CD4-positive, alpha-beta T cell (primary cell): Measurements from ENCODE around the gene ZNF385C. TPM values are rescaled to one million over a fixed set of nuclear protein-coding genes. Genes with fewer than 3 reads are reported as not detected.

Experiments
- ATAC-seq: fragments of 200-7000 bp; cut with Tn5 transposase; one replicate; pipeline ENCODE4 v1.10.0; 2022; ENCODE audit warnings: mild to moderate bottlenecking; ENCODE audit not compliant: poor library complexity
- CTCF ChIA-PET: fragments of 350-600 bp; sonication (Branson Sonifier 250); formaldehyde crosslinking; loops from one replicate; lab custom pipeline; 2021; ENCODE audit warnings: antibody characterized with exemption, inconsistent platforms; lab: Charles Lee
- POLR2A ChIA-PET: fragments of 350-600 bp; sonication (Branson Sonifier 250); formaldehyde crosslinking; loops from one replicate; lab custom pipeline; 2021; ENCODE audit warnings: antibody characterized with exemption, inconsistent platforms; lab: Charles Lee
- DNase-seq, 14 experiments: peaks; one replicate each; pipeline ENCODE4 v3.0.0-alpha.2; 2013 to 2020; ENCODE audit warnings: mixed read lengths in 2 of 14
- H3K27ac ChIP-seq, 2 donors: one replicate each; pipeline versions ENCODE4 v1.5.1 to v1.7.0; 2013; ENCODE audit warnings: low read length in 2 of 2, low read depth in 1 of 2, mild to moderate bottlenecking in 1 of 2
- H3K27me3 ChIP-seq, 2 experiments: 1 replicate in 1 of 2; 2 replicates in 1 of 2; pipeline versions ENCODE4 v1.6.1 to v1.7.0; 2013; ENCODE audit warnings: low read length in 2 of 2, control low read depth in 1 of 2, mild to moderate bottlenecking in 1 of 2, moderate library complexity in 1 of 2; ENCODE audit not compliant: insufficient read depth in 2 of 2, control insufficient read depth in 1 of 2
- H3K36me3 ChIP-seq: one replicate; pipeline ENCODE4 v1.6.1; 2013; ENCODE audit warnings: low read length, control low read depth; ENCODE audit not compliant: insufficient read depth
- H3K4me1 ChIP-seq: one replicate; pipeline ENCODE4 v1.6.1; 2013; ENCODE audit warnings: low read length, control low read depth; ENCODE audit not compliant: insufficient read depth
- H3K4me3 ChIP-seq: one replicate; pipeline ENCODE4 v1.5.1; 2013; ENCODE audit warnings: mild to moderate bottlenecking, low read length, moderate library complexity
- H3K9me3 ChIP-seq, 2 experiments: 1 replicate in 1 of 2; 2 replicates in 1 of 2; pipeline versions ENCODE4 v1.6.1 to v1.7.0; 2013; ENCODE audit warnings: low read length in 2 of 2, mild to moderate bottlenecking in 2 of 2, control low read depth in 1 of 2, moderate library complexity in 1 of 2; ENCODE audit not compliant: control insufficient read depth in 1 of 2, insufficient read depth in 1 of 2
- H3K27ac Mint-ChIP-seq: one replicate; pipeline ENCODE4 v1.8.0; 2020; ENCODE audit warnings: mixed read lengths
- H3K27me3 Mint-ChIP-seq: one replicate; pipeline ENCODE4 v1.8.0; 2021; ENCODE audit warnings: mixed read lengths
- H3K36me3 Mint-ChIP-seq: one replicate; pipeline ENCODE4 v1.8.0; 2021; ENCODE audit warnings: low read depth, mixed read lengths
- H3K4me1 Mint-ChIP-seq: one replicate; pipeline ENCODE4 v1.8.0; 2021; ENCODE audit warnings: low read depth, mixed read lengths
- H3K4me3 Mint-ChIP-seq: one replicate; pipeline ENCODE4 v1.8.0; 2020; ENCODE audit warnings: mild to moderate bottlenecking, mixed read lengths
- H3K9me3 Mint-ChIP-seq: one replicate; pipeline ENCODE4 v1.8.0; 2020; ENCODE audit warnings: mixed read lengths
- CTCF ChIP-seq: fragments of 200-600 bp; IDR thresholded peaks from one replicate; pipeline ENCODE4 v1.8.0; 2022; ENCODE audit warnings: antibody characterized with exemption, mild to moderate bottlenecking
- intact Hi-C, 2 experiments: fragments of 100-400 bp; cut with DNase I in 1 of 2; cut with micrococcal nuclease in 1 of 2; formaldehyde crosslinking; loops; one replicate each; pipeline versions ENCODE4 v1.15.1 to v1.9.0; 2023 to 2025; cut with DNase I, micrococcal nuclease
- total RNA-seq, 174 experiments: library from RNA in 2 of 174; stranded (reverse) in 2 of 174; gene quantifications; one replicate each; pipeline ENCODE4 v1.2.3 and lab custom pipeline; 2021 to 2026

Gene ZNF385C
- total RNA-seq, 2 experiments from 2014 or later = 0.20 TPM; not detected in 1

DNA sequence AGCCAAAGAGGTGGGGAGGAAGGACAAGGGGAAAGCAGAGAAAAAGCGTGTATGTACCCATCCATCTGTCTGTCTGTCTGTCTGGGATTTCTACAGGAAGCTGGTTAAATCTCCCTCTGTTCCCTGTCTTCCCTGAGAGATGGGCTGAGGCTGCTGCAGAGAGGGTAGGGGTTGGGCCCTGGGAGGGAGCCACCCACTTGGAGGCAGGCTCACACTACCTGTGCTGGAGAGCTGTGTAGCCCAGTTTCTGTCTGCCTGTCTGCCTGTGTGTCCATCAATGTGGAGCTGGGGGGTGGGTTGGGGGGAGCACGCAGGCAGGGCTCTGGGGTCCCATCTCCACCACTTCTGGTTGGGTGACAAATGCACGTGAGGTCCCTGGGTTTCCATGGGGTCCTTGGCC, 29.3 kb downstream of the ZNF385C start:
- no peak overlapping the region for H3K4me3 ChIP-seq
- POLR2A ChIA-PET = no interaction called here
- H3K9me3 Mint-ChIP-seq = no peaks in the 10 kb centered on the region
- H3K4me1 Mint-ChIP-seq = peaks cover 23% of the 10 kb centered on the region
- H3K27me3 ChIP-seq = peaks cover 17 to 24% of the 10 kb centered on the region in 2 experiments
- no peaks in the 10 kb centered on the region for H3K9me3 ChIP-seq
- H3K27me3 Mint-ChIP-seq = peaks cover 31% of the 10 kb centered on the region
- H3K36me3 ChIP-seq = no peaks in the 10 kb centered on the region
- H3K27ac ChIP-seq = no peak overlapping the region
- no peak overlapping the region for H3K27ac Mint-ChIP-seq
- intact Hi-C loops = no loop called here
- TF ChIP-seq CTCF = no peak
- DNase-seq (no peak), ATAC-seq (no peak)
- H3K4me1 ChIP-seq = peaks cover 21% of the 10 kb centered on the region
- H3K36me3 Mint-ChIP-seq = no peaks in the 10 kb centered on the region
- no peak overlapping the region for H3K4me3 Mint-ChIP-seq
- CTCF ChIA-PET = no interaction called here

GRCh38 chr17:42067371-42068091, 30.7 kb downstream of the ZNF385C start:
- no peaks in the 10 kb centered on the region for H3K9me3 Mint-ChIP-seq
- intact Hi-C loops = loop anchor here (1.0 kb wide), 3 partner anchors 49 to 104 kb away; no protein-coding TSS in a partner anchor
- ChIA-PET POLR2A (interaction anchor here (1.8 kb wide), 1 partner anchor 45 kb away, joined by 7 read pairs; the partner anchor contains the start of gene DHX58), CTCF (interaction anchor here (0.6 to 2.4 kb wide), 2 partner anchors 12 to 34 kb away, joined by 3 to 11 read pairs; no protein-coding TSS in a partner anchor)
- H3K27me3 Mint-ChIP-seq = peaks cover 24% of the 10 kb centered on the region
- Histone ChIP-seq H3K4me3 (no peak overlapping the region), H3K36me3 (no peaks in the 10 kb centered on the region), H3K27me3 (peaks cover 8 to 11% of the 10 kb centered on the region in 2 experiments), H3K27ac (no peak overlapping the region), H3K9me3 (no peaks in the 10 kb centered on the region), H3K4me1 (peaks cover 24% of the 10 kb centered on the region)
- peak; percentile 96 for TF ChIP-seq CTCF
- DNase-seq (peak; percentile 56 to 83 (median 66)), ATAC-seq (peak; percentile 53)
- H3K4me1 Mint-ChIP-seq = peaks cover 31% of the 10 kb centered on the region
- H3K36me3 Mint-ChIP-seq = no peaks in the 10 kb centered on the region
- no peak overlapping the region for H3K4me3 Mint-ChIP-seq
- no peak overlapping the region for H3K27ac Mint-ChIP-seq

GRCh38 chr17:42065201-42065600, 33.1 kb downstream of the ZNF385C start:
- Mint-ChIP-seq H3K4me3 (no peak overlapping the region), H3K27ac (peak overlapping the region; percentile 60), H3K27me3 (peaks cover 11% of the 10 kb centered on the region), H3K9me3 (no peaks in the 10 kb centered on the region), H3K4me1 (peaks cover 26% of the 10 kb centered on the region), H3K36me3 (no peaks in the 10 kb centered on the region)
- DNase-seq (peak in 1 of 14 experiments; percentile 43), ATAC-seq (peak; percentile 33)
- no peak for TF ChIP-seq CTCF
- no peak overlapping the region for H3K27ac ChIP-seq
- no peaks in the 10 kb centered on the region for H3K9me3 ChIP-seq
- H3K27me3 ChIP-seq = no peaks in the 10 kb centered on the region
- H3K4me1 ChIP-seq = peaks cover 16% of the 10 kb centered on the region
- H3K4me3 ChIP-seq = no peak overlapping the region
- ChIA-PET POLR2A (interaction anchor here (0.8 to 1.1 kb wide), 3 partner anchors 45 to 429 kb away, joined by 3 read pairs; partner anchors contain the start of genes DNAJC7 and NKIRAS2), CTCF (interaction anchor here (1.3 kb wide), 1 partner anchor 36 kb away, joined by 4 read pairs; no protein-coding TSS in a partner anchor)
- intact Hi-C loops = no loop called here
- no peaks in the 10 kb centered on the region for H3K36me3 ChIP-seq
